Stimulated activated memory B cell treated with anti-CD40 and anti-IgM and Interleukin-4, amounts not matched to agents 10 μg/mL and 1 μg/mL and 100 μg/mL, for 72 hours (primary cell): ENCODE measurements around the gene BHLHA9.

Experiments
- ATAC-seq: fragments of 150-1000 bp; cut with Tn5 transposase; 2 replicates; pipeline ENCODE4 v1.10.0; 2021
- H3K27ac Mint-ChIP-seq: one replicate; pipeline ENCODE4 v1.8.0; 2022; ENCODE audit warnings: mild to moderate bottlenecking, mixed read lengths
- H3K27me3 Mint-ChIP-seq: one replicate; pipeline ENCODE4 v1.8.0; 2022; ENCODE audit warnings: mixed read lengths
- H3K36me3 Mint-ChIP-seq: one replicate; pipeline ENCODE4 v1.8.0; 2022; ENCODE audit warnings: mixed read lengths
- H3K4me1 Mint-ChIP-seq: one replicate; pipeline ENCODE4 v1.8.0; 2022; ENCODE audit warnings: mixed read lengths
- H3K4me3 Mint-ChIP-seq: one replicate; pipeline ENCODE4 v1.8.0; 2022; ENCODE audit warnings: mild to moderate bottlenecking, moderate library complexity, mixed read lengths
- H3K9me3 Mint-ChIP-seq: one replicate; pipeline ENCODE4 v1.8.0; 2022; ENCODE audit warnings: mixed read lengths

Gene BHLHA9

DNA sequence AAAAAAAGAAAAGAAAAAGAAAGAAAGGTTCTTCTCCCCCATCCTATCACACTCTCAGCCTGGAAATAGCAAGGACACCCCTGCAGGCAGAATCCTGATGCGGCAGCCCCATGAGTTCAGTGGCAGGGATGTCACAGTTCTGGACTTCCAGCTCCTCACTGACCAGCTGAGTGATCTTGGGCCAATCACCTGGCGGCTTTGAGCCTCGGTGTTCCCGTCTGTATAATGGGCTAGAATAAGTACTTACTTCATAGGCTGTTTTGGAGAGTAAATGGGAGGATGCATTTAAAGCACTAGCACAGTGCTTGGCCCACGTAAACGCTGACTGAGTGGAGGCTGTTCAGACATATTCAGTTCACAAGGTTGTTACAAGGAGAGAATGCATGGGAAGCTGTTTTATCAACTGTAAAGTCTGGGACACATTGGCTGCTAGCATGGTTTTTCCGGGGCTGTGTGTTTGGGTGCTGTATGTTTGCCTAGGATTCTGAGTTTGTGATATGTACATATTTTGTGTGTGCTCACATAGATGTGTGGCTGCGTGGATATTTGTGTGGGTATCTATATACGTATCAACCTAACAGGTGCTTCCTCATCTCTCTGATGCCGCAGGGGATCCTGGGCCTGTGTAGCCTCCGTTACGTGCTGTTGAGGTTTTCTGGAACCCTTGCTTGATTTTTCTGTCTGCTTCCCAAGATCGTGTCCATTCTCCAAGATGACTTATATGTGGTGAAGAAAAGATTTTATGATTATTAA is 3.4 kb downstream of the BHLHA9 start:
- H3K4me1 Mint-ChIP-seq: peaks cover 28% of the 10 kb centered on the region

DNA sequence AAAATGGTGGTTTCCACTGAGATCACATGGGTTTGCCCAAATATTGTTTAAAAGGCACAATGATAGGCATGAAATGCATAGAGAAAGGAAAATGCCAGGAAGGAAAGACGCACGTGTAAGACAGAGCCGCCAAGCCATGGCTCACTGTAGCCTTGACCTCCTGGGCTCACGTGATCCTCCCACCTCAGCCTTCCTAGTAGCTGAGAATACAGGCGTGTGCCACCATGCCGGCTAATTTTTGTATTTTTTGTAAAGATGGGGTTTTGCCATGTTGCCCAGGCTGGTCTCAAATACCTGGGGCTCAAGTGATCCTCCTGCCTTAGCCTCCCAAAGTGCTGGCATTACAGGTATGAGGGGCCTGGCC is 4.0 kb downstream of the BHLHA9 start:
- peaks cover 28% of the 10 kb centered on the region for H3K27me3 Mint-ChIP-seq
- ATAC-seq: no peak
- no peaks in the 10 kb centered on the region for H3K36me3 Mint-ChIP-seq

More for the DNA sequence above, 3.4 kb downstream of the BHLHA9 start:
- Mint-ChIP-seq H3K36me3 (no peaks in the 10 kb centered on the region), H3K9me3 (no peaks in the 10 kb centered on the region), H3K27ac (peak overlapping the region; percentile 3), H3K4me3 (no peak overlapping the region), H3K27me3 (peaks cover 28% of the 10 kb centered on the region)
- no peak for ATAC-seq

GRCh38 chr17:1275205-1275961 is 5.1 kb downstream of the BHLHA9 start:
- ATAC-seq: no peak
- no peak overlapping the region for H3K27ac Mint-ChIP-seq
- no peaks in the 10 kb centered on the region for H3K36me3 Mint-ChIP-seq
- H3K27me3 Mint-ChIP-seq: peaks cover 18% of the 10 kb centered on the region
- peaks cover 28% of the 10 kb centered on the region for H3K4me1 Mint-ChIP-seq
- H3K4me3 Mint-ChIP-seq: no peak overlapping the region
- H3K9me3 Mint-ChIP-seq: no peaks in the 10 kb centered on the region

More for the DNA sequence above, 4.0 kb downstream of the BHLHA9 start:
- no peak overlapping the region for H3K4me3 Mint-ChIP-seq
- H3K27ac Mint-ChIP-seq: no peak overlapping the region
- no peaks in the 10 kb centered on the region for H3K9me3 Mint-ChIP-seq
- H3K4me1 Mint-ChIP-seq: peaks cover 28% of the 10 kb centered on the region

DNA sequence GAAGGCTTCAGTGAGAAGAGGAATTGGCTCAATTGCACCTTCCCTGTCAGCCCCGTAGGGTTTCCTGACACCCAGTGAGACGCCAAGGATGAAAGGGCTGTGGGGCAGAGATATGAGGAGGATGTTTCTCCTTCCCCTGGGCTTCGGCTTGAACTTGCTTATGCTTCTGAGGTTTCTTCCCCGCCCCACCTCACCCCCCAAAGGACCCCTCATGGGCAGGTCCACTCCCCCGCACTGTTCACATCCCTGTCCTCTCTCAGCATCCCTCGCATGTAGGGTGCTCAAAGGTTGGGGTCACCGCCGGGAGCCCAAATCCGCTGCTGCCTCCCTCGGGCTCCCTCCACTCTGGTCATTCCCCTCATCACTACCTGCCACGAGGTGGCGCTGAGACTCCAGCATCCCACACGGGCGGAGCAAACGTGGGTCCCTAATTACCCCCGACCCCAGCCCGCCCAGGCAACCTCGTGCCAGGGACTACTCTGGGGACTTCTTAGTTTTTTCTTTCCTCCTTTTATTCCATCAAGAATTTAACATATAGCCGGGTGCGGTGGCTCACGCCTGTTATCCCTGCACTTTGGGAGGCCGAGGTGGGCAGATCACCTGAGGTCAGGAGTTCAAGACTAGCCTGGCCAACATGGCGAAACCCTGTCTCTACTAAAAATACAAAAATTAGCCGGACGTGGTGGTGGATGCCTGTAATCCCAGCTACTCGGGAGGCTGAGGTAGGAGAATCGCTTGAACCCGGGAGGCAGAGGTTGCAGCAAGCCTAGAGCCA is 5.9 kb downstream of the BHLHA9 start:
- Mint-ChIP-seq H3K27ac (no peak overlapping the region), H3K27me3 (peaks cover 18% of the 10 kb centered on the region)

DNA sequence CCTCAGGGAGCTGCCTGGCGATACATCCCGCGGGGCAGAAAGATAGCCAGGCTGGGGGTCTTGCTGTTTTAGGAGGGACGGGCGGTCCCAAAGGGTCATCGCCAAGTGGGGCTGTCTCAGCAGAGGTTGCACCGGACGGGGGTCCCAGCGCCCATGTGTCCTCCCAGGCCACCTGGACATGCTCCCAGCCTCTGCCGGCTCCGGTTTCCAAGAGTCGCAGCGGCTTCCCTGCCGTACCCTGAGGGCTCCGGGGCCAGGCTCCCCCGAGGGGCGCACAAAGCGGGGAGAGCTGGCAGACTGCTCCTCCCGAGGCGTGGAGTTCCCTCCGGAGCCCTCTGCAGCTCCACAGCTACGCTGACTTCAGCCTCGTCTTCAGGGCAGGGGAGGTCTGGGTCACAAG is 10.4 kb downstream of the BHLHA9 start:
- Mint-ChIP-seq H3K9me3 (no peaks in the 10 kb centered on the region), H3K27me3 (peaks cover 8% of the 10 kb centered on the region), H3K4me1 (peaks cover 8% of the 10 kb centered on the region), H3K36me3 (no peaks in the 10 kb centered on the region), H3K27ac (no peak overlapping the region), H3K4me3 (no peak overlapping the region)
- ATAC-seq: no peak

More for the DNA sequence above, 5.9 kb downstream of the BHLHA9 start:
- Mint-ChIP-seq H3K4me1 (peaks cover 28% of the 10 kb centered on the region), H3K36me3 (no peaks in the 10 kb centered on the region), H3K4me3 (no peak overlapping the region), H3K9me3 (no peaks in the 10 kb centered on the region)
- peak; percentile 80 for ATAC-seq

- no peak overlapping the region for H3K27ac Mint-ChIP-seq
- no peak for ATAC-seq
These were observed 16.3 kb downstream of the BHLHA9 start for GRCh38 chr17:1286379-1287106.

GRCh38 chr17:1289695-1290094 is 19.5 kb downstream of the BHLHA9 start:
- no peak for ATAC-seq
- Mint-ChIP-seq H3K4me3 (no peak overlapping the region), H3K27ac (no peak overlapping the region), H3K9me3 (peaks cover 5% of the 10 kb centered on the region), H3K4me1 (peaks cover 11% of the 10 kb centered on the region), H3K36me3 (no peaks in the 10 kb centered on the region), H3K27me3 (no peaks in the 10 kb centered on the region)

More at GRCh38 chr17:1286379-1287106, 16.3 kb downstream of the BHLHA9 start:
- Mint-ChIP-seq H3K9me3 (no peaks in the 10 kb centered on the region), H3K27me3 (no peaks in the 10 kb centered on the region), H3K4me3 (no peak overlapping the region), H3K36me3 (no peaks in the 10 kb centered on the region), H3K4me1 (no peaks in the 10 kb centered on the region)

GRCh38 chr17:1290676-1291075 is 20.4 kb downstream of the BHLHA9 start:
- ATAC-seq: no peak
- Mint-ChIP-seq H3K4me1 (peaks cover 17% of the 10 kb centered on the region), H3K4me3 (no peak overlapping the region)

GRCh38 chr17:1294157-1294717 is 24.0 kb downstream of the BHLHA9 start:
- Mint-ChIP-seq H3K27ac (peak overlapping the region; percentile 45), H3K9me3 (peaks cover 5% of the 10 kb centered on the region), H3K27me3 (peaks cover 8% of the 10 kb centered on the region), H3K4me1 (peaks cover 24% of the 10 kb centered on the region), H3K4me3 (no peak overlapping the region), H3K36me3 (no peaks in the 10 kb centered on the region)
- ATAC-seq: peak; percentile 61

More at GRCh38 chr17:1290676-1291075, 20.4 kb downstream of the BHLHA9 start:
- no peaks in the 10 kb centered on the region for H3K36me3 Mint-ChIP-seq
- no peaks in the 10 kb centered on the region for H3K27me3 Mint-ChIP-seq
- H3K9me3 Mint-ChIP-seq: peaks cover 5% of the 10 kb centered on the region
- no peak overlapping the region for H3K27ac Mint-ChIP-seq

- Mint-ChIP-seq H3K27ac (no peak overlapping the region), H3K4me1 (peaks cover 24% of the 10 kb centered on the region), H3K9me3 (no peaks in the 10 kb centered on the region), H3K36me3 (no peaks in the 10 kb centered on the region), H3K4me3 (no peak overlapping the region), H3K27me3 (peaks cover 46% of the 10 kb centered on the region)
- no peak for ATAC-seq
These were observed 28.4 kb downstream of the BHLHA9 start for GRCh38 chr17:1298606-1299005.

DNA sequence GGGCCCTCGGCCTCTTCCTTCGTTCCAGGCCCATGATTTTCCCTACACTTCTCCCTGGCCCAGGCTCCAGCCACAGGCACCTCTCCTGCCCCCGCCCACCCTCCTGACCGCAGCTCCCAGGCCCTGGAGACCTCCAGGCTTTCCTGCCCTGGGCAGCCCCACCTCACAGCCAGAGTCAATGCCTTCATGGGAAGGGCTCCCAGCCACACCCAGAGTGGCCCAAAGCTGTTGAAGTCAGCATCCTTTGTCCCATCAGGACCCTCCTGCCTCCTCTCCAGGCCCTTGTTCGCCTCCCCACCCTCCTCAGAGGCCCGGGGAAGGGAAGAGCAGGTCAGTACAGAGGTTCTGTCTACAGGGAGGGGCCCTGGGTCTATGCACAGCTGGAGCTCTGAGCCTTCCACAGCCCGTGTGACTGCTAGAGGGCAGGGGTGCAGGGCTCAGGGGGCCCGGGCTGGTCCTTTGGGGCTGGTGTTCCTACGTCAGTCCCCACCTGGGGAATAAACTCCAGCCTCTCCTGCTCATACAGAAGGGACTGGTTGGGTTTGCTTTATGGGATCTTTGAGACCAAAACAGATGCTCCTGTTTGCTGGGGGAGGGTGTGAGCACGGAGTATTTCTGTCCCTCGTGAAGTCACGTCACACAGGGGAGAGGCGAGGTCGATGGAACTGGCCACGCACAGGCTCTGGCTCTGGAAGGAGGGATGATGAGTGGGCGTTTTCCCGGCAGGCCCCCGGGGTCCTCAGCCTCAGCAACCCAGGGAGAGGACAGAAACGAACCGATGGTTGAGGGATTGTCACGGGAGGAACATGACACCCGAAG is 29.5 kb downstream of the BHLHA9 start:
- H3K9me3 Mint-ChIP-seq: no peaks in the 10 kb centered on the region
- H3K36me3 Mint-ChIP-seq: no peaks in the 10 kb centered on the region
- H3K4me1 Mint-ChIP-seq: peaks cover 13% of the 10 kb centered on the region
- no peak overlapping the region for H3K4me3 Mint-ChIP-seq
- no peak overlapping the region for H3K27ac Mint-ChIP-seq
- ATAC-seq: no peak
- H3K27me3 Mint-ChIP-seq: peaks cover 46% of the 10 kb centered on the region

GRCh38 chr17:1300371-1300905 is 30.2 kb downstream of the BHLHA9 start:
- Mint-ChIP-seq H3K4me1 (peaks cover 9% of the 10 kb centered on the region), H3K27me3 (peaks cover 49% of the 10 kb centered on the region), H3K27ac (no peak overlapping the region), H3K9me3 (no peaks in the 10 kb centered on the region), H3K36me3 (no peaks in the 10 kb centered on the region), H3K4me3 (no peak overlapping the region)
- no peak for ATAC-seq

GRCh38 chr17:1301546-1301945 is 31.3 kb downstream of the BHLHA9 start:
- H3K27me3 Mint-ChIP-seq: peaks cover 57% of the 10 kb centered on the region
- H3K36me3 Mint-ChIP-seq: no peaks in the 10 kb centered on the region
- no peak overlapping the region for H3K27ac Mint-ChIP-seq
- ATAC-seq: no peak
- H3K4me3 Mint-ChIP-seq: no peak overlapping the region
- no peaks in the 10 kb centered on the region for H3K9me3 Mint-ChIP-seq
- H3K4me1 Mint-ChIP-seq: peaks cover 7% of the 10 kb centered on the region

DNA sequence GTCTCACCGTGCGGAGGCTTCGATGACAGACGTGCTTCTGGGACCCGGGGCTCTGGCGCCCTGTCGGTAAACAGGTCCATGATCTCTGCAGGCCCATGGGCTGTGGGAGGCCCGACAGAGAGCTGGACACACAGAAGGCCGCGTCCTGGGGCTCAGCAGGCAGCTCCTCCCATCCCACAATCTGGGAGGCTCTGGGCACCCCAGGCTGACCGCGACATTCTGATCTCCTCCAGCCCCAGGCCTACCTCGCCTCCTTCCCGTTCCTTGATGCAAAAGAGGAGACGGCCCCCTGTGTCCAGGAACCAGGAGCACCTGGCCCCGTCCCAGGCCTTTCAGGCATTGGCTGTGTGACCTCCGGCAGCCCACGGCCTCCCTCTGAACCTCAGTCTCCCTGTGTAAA is 32.5 kb downstream of the BHLHA9 start:
- H3K27ac Mint-ChIP-seq: no peak overlapping the region
- no peak for ATAC-seq
- no peaks in the 10 kb centered on the region for H3K36me3 Mint-ChIP-seq
- H3K4me3 Mint-ChIP-seq: no peak overlapping the region
- H3K27me3 Mint-ChIP-seq: peaks cover 57% of the 10 kb centered on the region
- peaks cover 7% of the 10 kb centered on the region for H3K4me1 Mint-ChIP-seq
- no peaks in the 10 kb centered on the region for H3K9me3 Mint-ChIP-seq
